Measurements from ENCODE around the gene GZF1.

GRCh38 chr20:23344336-23344735 lies 17.6 kb upstream of the GZF1 start:
- TF ChIP-seq CTCF (IDR thresholded peaks at IDR 0.05) = no peak
- TF ChIP-seq POLR2A (IDR thresholded peaks at IDR 0.05) = no peak

Measured in breast epithelium (tissue), 3 donors.